HG03060 (cell line): ENCODE data around the gene TUBA4B.

Experiments used
- ATAC-seq: cut with Tn5 transposase; IDR thresholded peaks from one replicate; pipeline ENCODE4 v1.9.1; 2021; ENCODE audit warnings: low read depth, moderate number of reproducible peaks; ENCODE audit not compliant: unreplicated experiment

Gene TUBA4B

GRCh38 chr2:219289195-219289536, 36.1 kb downstream of the TUBA4B start:
- ATAC-seq: no peak

GRCh38 chr2:219289537-219290361, 36.7 kb downstream of the TUBA4B start:
- ATAC-seq: no peak

- ATAC-seq: no peak
Measured at GRCh38 chr2:219290381-219291171, 37.5 kb downstream of the TUBA4B start.

- ATAC-seq: no peak
Measured at GRCh38 chr2:219291394-219291793, 38.4 kb downstream of the TUBA4B start.

- no peak for ATAC-seq
Measured at GRCh38 chr2:219291910-219292490, 39.0 kb downstream of the TUBA4B start.

- ATAC-seq: no peak
Measured at GRCh38 chr2:219292616-219293015, 39.6 kb downstream of the TUBA4B start.

- ATAC-seq: no peak
Measured at GRCh38 chr2:219293736-219294231, 40.7 kb downstream of the TUBA4B start.

- peak; percentile 49 for ATAC-seq
Measured at GRCh38 chr2:219294356-219295351, 41.6 kb downstream of the TUBA4B start.

GRCh38 chr2:219296142-219296541, 43.1 kb downstream of the TUBA4B start:
- no peak for ATAC-seq

- no peak for ATAC-seq
Measured at GRCh38 chr2:219296631-219297391, 43.8 kb downstream of the TUBA4B start.

- no peak for ATAC-seq
Measured at GRCh38 chr2:219297766-219298456, 44.9 kb downstream of the TUBA4B start.

- ATAC-seq: no peak
Measured at GRCh38 chr2:219298759-219299371, 45.8 kb downstream of the TUBA4B start.

- ATAC-seq: no peak
Measured at GRCh38 chr2:219299372-219299760, 46.3 kb downstream of the TUBA4B start.

- ATAC-seq: no peak
Measured at GRCh38 chr2:219300022-219300421, 47.0 kb downstream of the TUBA4B start.

- ATAC-seq: no peak
Measured at GRCh38 chr2:219302412-219302968, 49.4 kb downstream of the TUBA4B start.

GRCh38 chr2:219304223-219304622, 51.2 kb downstream of the TUBA4B start:
- ATAC-seq: no peak

GRCh38 chr2:219306047-219306446, 53.0 kb downstream of the TUBA4B start:
- no peak for ATAC-seq
